ENCODE measurements around the gene CIZ1.

CIZ1 gene

DNA sequence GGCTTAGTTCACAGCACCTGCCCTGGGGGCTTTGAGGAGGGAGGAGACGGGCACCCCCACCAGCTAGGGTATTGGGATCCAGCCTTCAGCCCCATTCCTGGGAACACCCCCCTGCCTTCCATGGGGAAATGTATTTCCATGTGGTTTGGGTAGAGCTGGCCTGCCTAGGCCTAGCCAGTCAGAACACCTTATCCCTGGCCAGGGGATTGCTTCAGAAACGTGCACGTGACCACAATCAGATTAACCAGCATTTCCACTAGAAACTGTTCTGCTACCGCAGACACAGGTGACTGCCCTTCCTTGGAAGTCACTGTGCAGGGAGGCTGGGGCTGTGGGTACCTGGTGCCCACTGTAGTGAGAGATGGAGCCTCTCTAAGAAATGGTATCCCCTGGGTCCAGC, 17.3 kb downstream of the CIZ1 start:
- no peak for TF ChIP-seq JUND (IDR thresholded peaks at IDR 0.05; ENCODE audit: low read depth)
- in situ Hi-C loops (cut with HindIII; ENCODE audit: low pct_unique_long_range_greater_than_20kb, low sequenced_read_pairs) = no loop called here
- DNase-seq (ENCODE audit: low read depth in 1 of 2, low spot score in 1 of 2) = no peak

DNA sequence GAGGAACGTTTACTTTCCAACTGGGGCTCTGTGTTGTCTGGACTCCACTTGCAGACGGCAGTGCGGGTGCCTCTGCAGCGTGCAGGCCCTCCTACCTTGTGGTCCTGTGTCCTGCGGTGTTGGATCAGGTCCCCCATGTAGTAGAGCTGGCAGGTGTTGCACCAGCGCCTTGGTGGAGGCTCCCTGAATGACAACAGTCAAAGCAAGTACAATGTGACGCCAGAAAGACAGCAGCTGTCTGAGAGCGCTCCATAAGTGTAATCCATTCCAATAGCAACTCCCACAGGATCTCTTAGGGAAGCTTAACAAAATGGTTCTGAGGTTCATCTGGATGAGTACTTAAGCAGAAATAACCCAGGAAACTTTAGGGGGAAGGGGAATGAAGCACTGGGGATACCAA, 21.4 kb downstream of the CIZ1 start:
- in situ Hi-C loops (cut with HindIII; ENCODE audit: low pct_unique_long_range_greater_than_20kb, low sequenced_read_pairs) = no loop called here
- DNase-seq (ENCODE audit: low read depth in 1 of 2, low spot score in 1 of 2) = no peak
- no peak for TF ChIP-seq JUND (IDR thresholded peaks at IDR 0.05; ENCODE audit: low read depth)

DNA sequence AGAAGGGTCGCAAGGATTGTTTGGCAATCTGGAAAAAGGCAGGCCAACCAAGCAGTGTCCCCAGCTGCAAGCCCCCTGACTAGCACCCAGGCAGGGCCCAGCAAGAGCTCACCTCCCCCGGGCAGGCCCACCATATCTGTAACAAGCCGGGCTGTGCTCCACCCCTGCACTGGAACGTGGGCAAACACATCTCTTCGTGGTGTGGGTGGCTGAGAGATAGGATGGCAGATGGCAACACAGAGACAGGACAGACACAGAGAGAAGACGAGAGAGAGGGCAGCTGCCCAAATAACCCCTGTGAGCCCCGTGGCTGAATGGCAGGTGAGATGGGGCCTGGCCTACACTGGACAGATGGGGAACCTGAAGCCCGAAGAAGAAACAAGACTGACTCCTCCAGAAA, 21.9 kb downstream of the CIZ1 start:
- TF ChIP-seq JUND (IDR thresholded peaks at IDR 0.05; ENCODE audit: low read depth) = no peak
- in situ Hi-C loops (cut with HindIII; ENCODE audit: low pct_unique_long_range_greater_than_20kb, low sequenced_read_pairs) = no loop called here

DNA sequence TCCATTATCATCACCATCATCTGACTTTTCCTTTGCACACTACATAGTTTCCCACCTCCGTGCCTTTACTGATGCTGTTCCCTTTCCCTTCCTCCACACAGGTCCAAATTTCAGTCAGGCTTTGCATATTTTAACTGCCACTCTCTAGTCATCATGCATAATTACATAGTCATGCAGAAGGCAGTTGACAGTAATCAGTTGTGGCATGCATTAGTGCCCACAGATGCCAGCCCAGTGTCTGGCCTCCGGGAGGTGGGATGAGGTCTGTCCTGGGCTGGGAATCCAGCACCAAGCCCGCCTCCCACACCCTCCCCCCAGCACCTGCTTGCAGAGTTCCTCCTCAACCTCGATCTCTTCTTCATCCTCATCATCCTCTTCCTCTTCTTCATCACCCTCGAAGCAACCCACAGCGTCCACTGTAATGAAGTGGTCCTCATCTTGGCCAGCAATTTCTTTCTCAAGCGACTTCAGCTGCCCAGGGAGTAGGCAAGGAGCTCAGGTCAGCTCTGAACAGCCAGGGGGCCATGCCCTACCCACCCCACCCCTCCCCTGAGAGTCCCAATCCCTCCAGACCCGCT, 22.6 kb downstream of the CIZ1 start:
- no peak for DNase-seq (ENCODE audit: low read depth in 1 of 2, low spot score in 1 of 2)
- TF ChIP-seq JUND (IDR thresholded peaks at IDR 0.05; ENCODE audit: low read depth) = no peak
- in situ Hi-C loops (cut with HindIII; ENCODE audit: low pct_unique_long_range_greater_than_20kb, low sequenced_read_pairs) = no loop called here

More for the DNA sequence above, 21.9 kb downstream of the CIZ1 start:
- DNase-seq (ENCODE audit: low read depth in 1 of 2, low spot score in 1 of 2) = no peak

DNA sequence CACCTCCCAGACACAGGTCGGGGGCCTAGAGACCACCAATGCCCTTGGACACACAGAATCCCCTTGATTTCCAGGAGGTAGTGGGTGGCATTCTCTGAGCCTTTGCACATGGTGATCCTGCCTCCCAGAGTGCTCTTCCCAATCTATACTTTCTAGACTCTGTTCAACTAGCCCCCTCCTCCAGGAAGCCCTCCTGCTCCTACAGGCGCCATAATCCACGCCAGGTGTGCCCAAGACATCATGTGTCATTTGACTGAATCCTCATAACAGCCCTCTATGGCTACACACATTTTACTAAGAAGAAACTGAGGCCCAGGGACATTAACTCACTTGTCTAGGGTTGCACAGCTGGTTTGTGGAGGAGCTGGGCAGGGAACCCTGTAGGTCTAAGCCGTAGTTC, 24.2 kb downstream of the CIZ1 start:
- in situ Hi-C loops (cut with HindIII; ENCODE audit: low pct_unique_long_range_greater_than_20kb, low sequenced_read_pairs) = no loop called here
- TF ChIP-seq JUND (IDR thresholded peaks at IDR 0.05; ENCODE audit: low read depth) = no peak
- DNase-seq (ENCODE audit: low read depth in 1 of 2, low spot score in 1 of 2) = no peak

DNA sequence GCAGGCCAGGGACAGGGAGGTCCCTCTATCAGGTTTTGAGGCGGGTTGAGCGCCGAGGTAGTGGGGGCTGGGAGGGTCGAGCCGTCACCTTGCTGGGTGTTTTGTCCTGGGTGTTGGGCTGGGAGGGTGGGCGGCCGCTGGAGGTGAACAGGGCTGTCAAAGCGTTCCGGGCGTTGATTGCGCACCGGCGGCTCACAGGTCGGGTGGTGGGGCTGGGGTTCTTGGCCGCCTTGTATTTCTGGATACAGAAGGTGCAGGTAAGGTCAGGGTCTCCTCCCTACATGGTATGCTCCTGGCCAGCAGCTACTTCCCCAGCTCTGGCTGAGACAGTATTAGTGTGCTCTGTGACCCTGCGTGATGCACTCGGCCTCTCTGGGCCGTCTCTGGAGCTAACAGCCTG, 25.2 kb downstream of the CIZ1 start:
- DNase-seq (ENCODE audit: low read depth in 1 of 2, low spot score in 1 of 2) = no peak
- in situ Hi-C loops (cut with HindIII; ENCODE audit: low pct_unique_long_range_greater_than_20kb, low sequenced_read_pairs) = no loop called here
- no peak for TF ChIP-seq JUND (IDR thresholded peaks at IDR 0.05; ENCODE audit: low read depth)

DNA sequence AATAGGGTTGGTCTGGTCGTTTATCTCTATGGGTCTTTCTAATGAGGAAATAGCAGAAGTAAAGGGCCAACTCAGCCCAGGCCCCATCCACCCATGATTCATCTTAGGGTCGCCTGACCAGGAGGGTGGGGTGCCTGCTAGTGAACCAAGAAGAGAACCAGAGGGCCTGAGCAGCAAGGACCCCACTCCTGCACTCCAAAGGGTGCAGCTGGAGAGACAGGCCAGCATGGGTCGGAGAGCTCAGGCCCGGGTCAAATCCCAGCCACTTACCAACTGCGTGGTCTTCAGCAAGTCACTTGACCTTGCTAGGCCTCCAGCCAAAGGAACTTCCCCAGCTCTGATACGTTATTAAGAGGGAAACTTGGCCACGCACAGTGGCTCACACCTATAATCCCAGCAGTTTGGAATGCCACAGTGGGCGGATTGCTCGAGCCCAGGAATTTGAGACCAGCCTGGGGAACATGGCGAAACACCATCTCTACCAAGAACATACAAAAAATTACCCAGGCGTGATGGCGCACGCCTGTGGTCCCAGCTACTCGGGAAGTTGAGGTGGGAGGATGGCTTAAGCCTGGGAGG, 27.0 kb downstream of the CIZ1 start:
- no peak for DNase-seq (ENCODE audit: low read depth in 1 of 2, low spot score in 1 of 2)
- TF ChIP-seq JUND (IDR thresholded peaks at IDR 0.05; ENCODE audit: low read depth) = no peak
- in situ Hi-C loops (cut with HindIII; ENCODE audit: low pct_unique_long_range_greater_than_20kb, low sequenced_read_pairs) = no loop called here

DNA sequence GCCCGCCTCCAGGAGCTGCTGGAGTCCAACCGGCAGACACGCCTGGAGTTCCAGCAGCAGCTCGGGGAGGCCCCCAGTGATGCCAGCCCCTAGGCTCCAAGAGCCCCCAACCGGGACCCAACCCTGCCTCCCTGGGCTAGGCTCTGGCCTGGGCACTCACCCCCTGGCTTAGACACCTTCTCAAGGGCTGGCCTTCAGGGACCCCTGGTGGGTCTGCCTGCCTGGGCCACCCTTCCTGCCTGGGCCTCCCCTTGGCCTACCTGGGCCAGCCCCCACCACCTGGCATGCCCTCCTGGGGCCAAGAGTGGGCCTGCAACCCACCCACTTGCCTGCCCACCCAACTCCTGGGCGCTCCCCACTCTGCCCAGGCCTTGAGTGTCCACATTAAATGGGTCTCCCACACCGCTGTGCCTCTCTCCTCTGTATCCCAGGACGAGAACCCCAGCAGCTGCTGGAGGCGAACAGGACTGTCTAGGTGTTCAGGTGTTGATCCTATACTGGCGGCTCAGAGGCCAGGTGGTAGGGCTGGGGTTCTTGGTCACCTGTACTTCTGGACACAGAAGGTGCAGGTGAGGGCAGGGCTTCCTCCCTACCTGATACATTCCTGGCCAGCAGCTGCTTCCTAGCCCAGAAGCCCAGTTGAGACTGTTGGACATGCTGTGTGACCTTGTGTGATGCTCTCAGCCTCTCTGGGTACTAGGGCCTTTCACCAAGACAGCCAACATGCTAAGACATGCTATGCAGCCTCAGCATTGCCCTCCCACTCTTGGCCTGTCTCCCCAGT, 27.7 kb downstream of the CIZ1 start:
- DNase-seq (ENCODE audit: low read depth in 1 of 2, low spot score in 1 of 2) = no peak
- TF ChIP-seq JUND (IDR thresholded peaks at IDR 0.05; ENCODE audit: low read depth) = no peak
- in situ Hi-C loops (cut with HindIII; ENCODE audit: low pct_unique_long_range_greater_than_20kb, low sequenced_read_pairs) = no loop called here

DNA sequence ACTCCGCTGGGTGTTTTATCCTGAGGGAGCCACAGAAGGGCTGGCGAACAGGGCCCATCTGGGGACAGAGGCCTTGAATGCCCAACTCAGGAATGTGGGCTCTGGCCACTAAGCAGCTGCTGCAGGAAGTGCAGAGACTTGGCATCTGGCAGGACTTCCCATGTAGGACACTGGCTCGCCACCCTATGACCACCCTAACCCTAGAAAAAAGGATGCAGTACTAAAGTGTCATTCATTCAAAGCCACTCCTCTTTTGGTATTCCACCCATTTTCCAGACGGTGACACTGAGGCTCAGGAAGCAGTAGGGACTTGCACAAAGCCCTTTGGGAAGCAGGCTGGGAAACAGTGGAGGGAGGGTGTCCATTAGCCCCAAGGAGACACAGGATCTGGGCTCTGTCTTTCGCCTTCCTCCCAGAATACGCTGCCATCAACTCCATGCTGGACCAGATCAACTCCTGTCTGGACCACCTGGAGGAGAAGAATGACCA, 28.3 kb downstream of the CIZ1 start:
- no peak for TF ChIP-seq JUND (IDR thresholded peaks at IDR 0.05; ENCODE audit: low read depth)
- DNase-seq (ENCODE audit: low read depth in 1 of 2, low spot score in 1 of 2) = no peak
- in situ Hi-C loops (cut with HindIII; ENCODE audit: low pct_unique_long_range_greater_than_20kb, low sequenced_read_pairs) = no loop called here

DNA sequence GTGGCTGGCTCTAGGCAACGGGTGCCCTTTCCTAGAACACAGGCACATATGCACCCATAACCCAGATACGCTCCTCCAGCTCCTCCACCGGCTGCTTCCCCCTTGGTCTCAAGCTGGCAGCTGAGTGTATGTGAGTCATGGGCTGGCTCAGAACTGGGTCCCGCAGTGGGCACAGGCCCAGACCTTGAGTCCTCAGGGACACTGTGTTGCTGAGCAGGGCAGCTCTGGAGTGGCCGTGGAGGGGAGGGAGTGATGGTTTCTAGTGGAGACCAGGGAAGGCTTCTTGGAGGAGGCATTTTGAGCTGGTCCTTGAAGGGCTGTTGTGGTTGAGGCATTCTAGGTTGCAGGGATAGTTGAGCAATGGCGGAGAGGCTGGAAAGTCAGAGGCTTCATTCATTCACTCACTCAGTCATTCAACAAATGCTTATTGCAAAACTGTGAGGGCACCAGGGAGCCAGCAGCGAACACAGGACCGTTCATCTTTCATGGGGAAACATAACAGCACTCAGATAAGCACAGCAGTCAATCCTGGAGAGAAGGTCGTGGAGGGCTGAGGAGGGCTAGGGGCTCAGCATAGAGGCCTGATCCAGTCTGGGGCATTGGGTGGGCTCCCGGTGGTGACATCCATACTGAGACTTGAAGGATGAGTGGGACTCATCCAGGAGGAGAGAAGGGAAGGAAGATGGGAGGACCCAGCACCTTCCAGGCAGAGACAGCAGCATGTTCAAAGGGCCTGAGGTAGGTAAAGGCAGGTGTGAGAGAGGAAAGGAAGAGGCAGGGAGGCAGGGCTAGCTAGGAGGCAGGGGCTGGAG, 29.0 kb downstream of the CIZ1 start:
- DNase-seq (ENCODE audit: low read depth in 1 of 2, low spot score in 1 of 2) = no peak
- in situ Hi-C loops (cut with HindIII; ENCODE audit: low pct_unique_long_range_greater_than_20kb, low sequenced_read_pairs) = no loop called here
- TF ChIP-seq JUND (IDR thresholded peaks at IDR 0.05; ENCODE audit: low read depth) = no peak

DNA sequence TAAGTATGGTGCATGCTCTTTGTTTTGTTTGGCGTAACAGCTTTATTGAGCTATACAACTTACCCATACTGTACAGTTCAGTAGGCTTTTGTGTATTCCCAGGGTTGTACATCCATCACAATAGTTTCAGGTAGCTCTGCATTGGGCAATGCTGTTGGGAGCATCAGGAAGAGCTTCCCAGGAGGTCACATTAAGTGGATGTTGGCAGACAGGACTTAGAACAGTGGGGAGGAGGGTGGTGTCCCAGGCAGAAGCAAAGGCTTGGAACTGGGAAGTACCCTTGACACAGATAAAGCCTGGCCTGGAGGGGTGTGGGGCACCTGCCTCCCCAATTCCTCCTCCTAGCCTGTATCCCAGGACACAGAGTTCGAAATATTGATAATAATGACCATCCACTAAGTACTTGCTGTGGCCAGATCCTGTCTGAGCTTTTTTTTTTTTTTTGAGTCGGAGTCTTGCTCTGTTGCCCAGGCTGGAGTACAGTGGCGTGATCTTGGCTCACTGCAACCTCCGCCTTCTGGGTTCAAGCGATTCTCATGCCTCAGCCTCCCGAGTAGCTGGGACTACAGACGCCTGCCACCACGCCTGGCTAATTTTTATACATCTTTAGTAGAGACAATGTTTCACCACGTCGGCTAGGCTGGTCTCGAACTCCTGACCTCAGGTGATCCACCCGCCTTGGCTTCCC, 30.0 kb downstream of the CIZ1 start:
- no peak for DNase-seq (ENCODE audit: low read depth in 1 of 2, low spot score in 1 of 2)
- in situ Hi-C loops (cut with HindIII; ENCODE audit: low pct_unique_long_range_greater_than_20kb, low sequenced_read_pairs) = no loop called here
- TF ChIP-seq JUND (IDR thresholded peaks at IDR 0.05; ENCODE audit: low read depth) = no peak

DNA sequence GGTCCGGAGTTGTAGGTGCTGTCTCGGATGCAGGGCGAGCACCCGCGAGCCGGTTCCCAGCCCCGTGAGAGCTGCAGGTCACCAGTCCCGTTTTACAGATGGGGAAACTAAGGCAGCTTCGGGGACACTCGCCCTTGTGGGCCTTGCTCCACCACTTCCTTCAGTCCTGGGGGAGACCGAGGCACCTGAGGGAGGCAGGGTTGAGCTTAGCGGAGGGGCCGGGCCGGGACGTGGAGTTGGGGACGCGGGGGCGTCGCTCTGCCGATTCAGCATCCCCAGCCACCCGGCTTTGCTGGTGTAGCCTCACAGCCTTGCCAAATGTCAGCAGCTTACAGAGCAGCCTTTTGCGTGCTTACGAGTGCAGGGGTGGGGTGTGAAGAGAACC, 30.8 kb downstream of the CIZ1 start:
- DNase-seq (ENCODE audit: low read depth in 1 of 2, low spot score in 1 of 2) = peak in 1 of 2 experiments; percentile 41
- in situ Hi-C loops (cut with HindIII; ENCODE audit: low pct_unique_long_range_greater_than_20kb, low sequenced_read_pairs) = no loop called here
- TF ChIP-seq JUND (IDR thresholded peaks at IDR 0.05; ENCODE audit: low read depth) = no peak

Data from T47D (cell line).